Liver (tissue), 9 donors: ENCODE measurements around the gene TMEM170B. TPM values are rescaled to one million over a fixed set of nuclear protein-coding genes. Genes with fewer than 3 reads are reported as not detected.

Experiments used
- DNase-seq: peaks from one replicate; pipeline ENCODE4 v3.0.0-alpha.2; 2017; ENCODE audit warnings: low spot score
- H3K27ac ChIP-seq, 2 donors: one replicate each; pipeline ENCODE4 v1.7.0; 2013; ENCODE audit warnings: inconsistent platforms in 2 of 2, low read length in 2 of 2, control low read depth in 1 of 2, low read depth in 1 of 2, mild to moderate bottlenecking in 1 of 2
- H3K27me3 ChIP-seq, 4 donors: one replicate each; pipeline versions ENCODE4 v1.6.1 to v1.7.0; 2013; ENCODE audit warnings: low read length in 3 of 4, inconsistent platforms in 1 of 4, mild to moderate bottlenecking in 1 of 4, moderate library complexity in 1 of 4; ENCODE audit not compliant: control insufficient read depth in 4 of 4, insufficient read depth in 4 of 4
- H3K36me3 ChIP-seq, 4 donors: one replicate each; pipeline versions ENCODE4 v1.6.1 to v1.7.0; 2013; ENCODE audit warnings: low read length in 3 of 4, mild to moderate bottlenecking in 3 of 4, low read depth in 1 of 4, moderate library complexity in 1 of 4; ENCODE audit not compliant: control insufficient read depth in 4 of 4, insufficient read depth in 3 of 4
- H3K4me1 ChIP-seq, 4 donors: one replicate each; pipeline versions ENCODE4 v1.6.1 to v1.7.0; 2013; ENCODE audit warnings: low read length in 3 of 4, mild to moderate bottlenecking in 3 of 4, moderate library complexity in 1 of 4; ENCODE audit not compliant: control insufficient read depth in 4 of 4, insufficient read depth in 4 of 4
- H3K4me3 ChIP-seq, 3 donors: one replicate each; pipeline versions ENCODE4 v1.6.1 to v1.7.0; 2013; ENCODE audit warnings: low read length in 3 of 3, control low read depth in 1 of 3, low read depth in 1 of 3, mild to moderate bottlenecking in 1 of 3
- H3K9ac ChIP-seq, 2 donors: one replicate each; pipeline ENCODE4 v1.7.0; 2013; ENCODE audit warnings: low read length in 2 of 2, mild to moderate bottlenecking in 2 of 2, moderate library complexity in 2 of 2, control low read depth in 1 of 2, low read depth in 1 of 2
- H3K9me3 ChIP-seq, 4 donors: one replicate each; pipeline versions ENCODE4 v1.6.1 to v1.7.0; 2013; ENCODE audit warnings: low read length in 3 of 4; ENCODE audit not compliant: control insufficient read depth in 4 of 4
- ATF3 ChIP-seq: IDR thresholded peaks from 2 replicates; pipeline ENCODE4 v1.6.1; 2016; ENCODE audit warnings: antibody characterized with exemption
- CTCF ChIP-seq: fragments of 150-350 bp; IDR thresholded peaks from 2 replicates; pipeline ENCODE4 v1.5.1; 2017; ENCODE audit warnings: improper control_type of control experiment, low read depth, low read length; ENCODE audit not compliant: missing input control
- FOXA1 ChIP-seq: IDR thresholded peaks from 2 replicates; pipeline ENCODE4 v1.6.1; 2016; ENCODE audit warnings: antibody characterized with exemption
- FOXA2 ChIP-seq: IDR thresholded peaks from 2 replicates; pipeline ENCODE4 v1.6.1; 2016; ENCODE audit warnings: antibody characterized with exemption
- GABPA ChIP-seq, 2 donors: IDR thresholded peaks in 1 of 2; conservative IDR thresholded peaks in 1 of 2; 2 replicates each; pipeline ENCODE4 v1.6.1; 2016; ENCODE audit warnings: antibody characterized with exemption in 2 of 2, mild to moderate bottlenecking in 1 of 2, moderate library complexity in 1 of 2
- HNF4A ChIP-seq, 2 donors: conservative IDR thresholded peaks; 2 replicates each; pipeline ENCODE4 v1.6.1; 2016; ENCODE audit warnings: antibody characterized with exemption in 2 of 2, mild to moderate bottlenecking in 2 of 2
- HNF4G ChIP-seq: IDR thresholded peaks from 2 replicates; pipeline ENCODE4 v1.6.1; 2016; ENCODE audit warnings: antibody characterized with exemption
- JUND ChIP-seq, 2 donors: IDR thresholded peaks; 2 replicates each; pipeline ENCODE4 v1.6.1; 2016; ENCODE audit warnings: antibody characterized with exemption in 2 of 2
- MAX ChIP-seq: IDR thresholded peaks from 2 replicates; pipeline ENCODE4 v1.6.1; 2016; ENCODE audit warnings: antibody characterized with exemption
- RAD21 ChIP-seq, 2 donors: IDR thresholded peaks; 2 replicates each; pipeline ENCODE4 v1.6.1; 2016; ENCODE audit warnings: antibody characterized with exemption in 2 of 2, mild to moderate bottlenecking in 2 of 2
- REST ChIP-seq: IDR thresholded peaks from 2 replicates; pipeline ENCODE4 v1.6.1; 2016; ENCODE audit warnings: antibody characterized with exemption, mild to moderate bottlenecking
- RXRA ChIP-seq, 2 donors: IDR thresholded peaks; 2 replicates each; pipeline ENCODE4 v1.6.1; 2017 to 2018; ENCODE audit warnings: antibody characterized with exemption in 2 of 2, mild to moderate bottlenecking in 1 of 2
- SP1 ChIP-seq: IDR thresholded peaks from 2 replicates; pipeline ENCODE4 v1.6.1; 2018; ENCODE audit warnings: antibody characterized with exemption, mild to moderate bottlenecking
- TAF1 ChIP-seq: conservative IDR thresholded peaks from 2 replicates; pipeline ENCODE4 v1.6.1; 2016; ENCODE audit warnings: antibody characterized with exemption, mild to moderate bottlenecking
- YY1 ChIP-seq: IDR thresholded peaks from 2 replicates; pipeline ENCODE4 v1.6.1; 2016; ENCODE audit warnings: antibody characterized with exemption, mild to moderate bottlenecking
- ZBTB33 ChIP-seq: IDR thresholded peaks from 2 replicates; pipeline ENCODE4 v1.6.1; 2016; ENCODE audit warnings: antibody characterized with exemption
- WGBS: extraction: QIAGEN DNeasy Blood & Tissue Kit; methylation state at CpG from one replicate; pipeline ENCODE4 v1.1.7; 2013; 5-methylcytosine and 5-hydroxymethylcytosine counted together
- polyA plus RNA-seq, 2 donors: library from polyadenylated mRNA; stranded (reverse) in 1 of 2; unstranded in 1 of 2; fragments of 200-250 nt in 1 of 2; fragments of >200 nt in 1 of 2; fragmentation: Nextera tagmentation in 1 of 2; extraction: Ambion mirVana in 1 of 2; gene quantifications; one replicate each; pipeline versions ENCODE4 v1.2.1 to v1.2.3, GENCODE V29; 2013 to 2015
- total RNA-seq, 2 donors: library from RNA; depleted of rRNA; stranded (reverse); fragments of >200 nt; gene quantifications; one replicate each; pipeline ENCODE4 v1.2.3, GENCODE V29; 2014
- donor health status: healthy.
- donor health status: healthy.
- donor health status: healthy.
- donor health status: healthy.
- donor health status: healthy.

TMEM170B gene
- total and polyA plus RNA-seq, 4 donors, result 1.8 to 11.0 (median 6.1) TPM

- no peak for TF ChIP-seq REST
- no peak for TF ChIP-seq HNF4G
- no peak for TF ChIP-seq CTCF
- no peak for TF ChIP-seq GABPA (IDR thresholded peaks at IDR 0.05 in 1 of 2, conservative IDR thresholded peaks at IDR 0.05 in 1 of 2)
- TF ChIP-seq HNF4A (conservative IDR thresholded peaks at IDR 0.05), result no peak
- no peak for TF ChIP-seq RAD21 (IDR thresholded peaks at IDR 0.05)
- TF ChIP-seq SP1, result no peak
Measured at GRCh38 chr6:11538819-11539468, 1.4 kb downstream of the TMEM170B start (continued).

- H3K9ac ChIP-seq, result no peak overlapping the region
- 91% methylated on average over 3 of the region's 3 CpGs for WGBS
- no peak for TF ChIP-seq SP1
- no peak for TF ChIP-seq ZBTB33
- no peak for TF ChIP-seq MAX
- no peak for TF ChIP-seq FOXA1
- TF ChIP-seq RXRA (IDR thresholded peaks at IDR 0.05), result no peak
- TF ChIP-seq JUND (IDR thresholded peaks at IDR 0.05), result no peak
- no peak for TF ChIP-seq TAF1
- no peak for TF ChIP-seq HNF4G
- no peak for TF ChIP-seq YY1
- no peak for TF ChIP-seq ATF3
- no peak for TF ChIP-seq FOXA2
- TF ChIP-seq GABPA (IDR thresholded peaks at IDR 0.05 in 1 of 2, conservative IDR thresholded peaks at IDR 0.05 in 1 of 2), result no peak
Measured at GRCh38 chr6:11542863-11543262, 5.3 kb downstream of the TMEM170B start.

More at GRCh38 chr6:11542863-11543262, 5.3 kb downstream of the TMEM170B start:
- H3K9me3 ChIP-seq, result no peaks in the 10 kb centered on the region
- H3K36me3 ChIP-seq, result no peaks in the 10 kb centered on the region
- no peaks in the 10 kb centered on the region for H3K27me3 ChIP-seq
- no peak for DNase-seq
- peaks cover 0 to 6% (median 3%) of the 10 kb centered on the region in 4 donors for H3K4me1 ChIP-seq
- H3K27ac ChIP-seq, result no peak overlapping the region
- H3K4me3 ChIP-seq, result no peak overlapping the region
